Uterus (tissue), 4 donors: Measurements from ENCODE around the gene CDKN1B. TPM values are rescaled to one million over a fixed set of nuclear protein-coding genes. Genes with fewer than 3 reads are reported as not detected.
A peak's percentile ranks its signal among the peaks of the same experiment; 100 is the strongest.

Experiments used
- DNase-seq, 2 donors: peaks; one replicate each; pipeline ENCODE4 v3.0.0-alpha.2; 2019 to 2020
- H3K27ac ChIP-seq, 2 donors: fragments of 200-600 bp; sonication (generic); 1 replicate in 1 of 2; 2 replicates in 1 of 2; pipeline ENCODE4 v1.5.1; 2016 to 2018
- H3K27me3 ChIP-seq, 2 donors: fragments of 200-600 bp; sonication (generic); one replicate each; pipeline ENCODE4 v1.5.1; 2018 to 2019; ENCODE audit warnings: control low read depth in 1 of 2
- H3K36me3 ChIP-seq, 2 donors: fragments of 200-600 bp; sonication (generic); one replicate each; pipeline ENCODE4 v1.5.1; 2019; ENCODE audit warnings: control low read depth in 1 of 2
- H3K4me1 ChIP-seq, 2 donors: fragments of 200-600 bp; sonication (generic); one replicate each; pipeline ENCODE4 v1.5.1; 2018 to 2019; ENCODE audit warnings: control low read depth in 1 of 2
- H3K4me3 ChIP-seq, 2 donors: fragments of 200-600 bp; sonication (generic); 1 replicate in 1 of 2; 2 replicates in 1 of 2; pipeline ENCODE4 v1.5.1; 2018 to 2019; ENCODE audit warnings: mild to moderate bottlenecking in 1 of 2
- H3K9me3 ChIP-seq, 2 donors: fragments of 200-600 bp; sonication (generic); one replicate each; pipeline ENCODE4 v1.5.1; 2019; ENCODE audit warnings: control low read depth in 1 of 2
- POLR2A ChIP-seq, 2 donors: fragments of 450-650 bp; IDR thresholded peaks; one replicate each; pipeline ENCODE4 v1.6.1; 2016; ENCODE audit warnings: antibody characterized with exemption in 2 of 2, mild to moderate bottlenecking in 1 of 2, moderate library complexity in 1 of 2
- intact Hi-C: fragments of 100-400 bp; cut with DNase I; formaldehyde crosslinking; loops from one replicate; pipeline ENCODE4 v1.15.1; 2023; ENCODE audit warnings: low total_unique reads
- total RNA-seq, 4 donors: library from RNA; depleted of rRNA in 3 of 4; stranded (reverse); fragments of >200 nt in 3 of 4; gene quantifications; one replicate each; pipeline versions ENCODE4 v1.1.0 to v1.2.4, GENCODE V29; 2014 to 2023
- TF ChIP-seq, protein P1 (sequence below), 4 experiments: fragments of 200-600 bp in 2 of 4; fragments of 450-650 bp in 2 of 4; sonication (generic) in 2 of 4; IDR thresholded peaks; one replicate each; pipeline ENCODE4 v1.5.1; 2016 to 2019; ENCODE audit warnings: antibody characterized with exemption in 4 of 4, mild to moderate bottlenecking in 2 of 4, moderate library complexity in 1 of 4
- donor health status: DM: yes; HTN: yes; CAD: no.

Gene CDKN1B
- total RNA-seq, 4 donors from 2014 or later, result 40.7 to 104 (median 86.0) TPM

DNA sequence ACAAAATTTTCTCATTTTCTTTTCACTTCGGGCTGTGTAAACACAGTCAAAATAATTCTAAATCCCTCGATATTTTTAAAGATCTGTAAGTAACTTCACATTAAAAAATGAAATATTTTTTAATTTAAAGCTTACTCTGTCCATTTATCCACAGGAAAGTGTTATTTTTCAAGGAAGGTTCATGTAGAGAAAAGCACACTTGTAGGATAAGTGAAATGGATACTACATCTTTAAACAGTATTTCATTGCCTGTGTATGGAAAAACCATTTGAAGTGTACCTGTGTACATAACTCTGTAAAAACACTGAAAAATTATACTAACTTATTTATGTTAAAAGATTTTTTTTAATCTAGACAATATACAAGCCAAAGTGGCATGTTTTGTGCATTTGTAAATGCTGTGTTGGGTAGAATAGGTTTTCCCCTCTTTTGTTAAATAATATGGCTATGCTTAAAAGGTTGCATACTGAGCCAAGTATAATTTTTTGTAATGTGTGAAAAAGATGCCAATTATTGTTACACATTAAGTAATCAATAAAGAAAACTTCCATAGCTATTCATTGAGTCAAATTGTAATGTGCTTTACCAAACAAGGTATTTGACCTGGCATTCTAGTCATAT, 4.8 kb downstream of the CDKN1B start:
- peaks cover 0 to 8% of the 10 kb centered on the region in 2 donors for H3K4me1 ChIP-seq
- H3K4me3 ChIP-seq, result peak overlapping the region in 1 of 2 donors; percentile 70
- no peaks in the 10 kb centered on the region for H3K36me3 ChIP-seq
- peak overlapping the region; percentile 100 for H3K27ac ChIP-seq
- no peak for DNase-seq
- H3K27me3 ChIP-seq, result no peaks in the 10 kb centered on the region
- TF ChIP-seq, protein P1, sequence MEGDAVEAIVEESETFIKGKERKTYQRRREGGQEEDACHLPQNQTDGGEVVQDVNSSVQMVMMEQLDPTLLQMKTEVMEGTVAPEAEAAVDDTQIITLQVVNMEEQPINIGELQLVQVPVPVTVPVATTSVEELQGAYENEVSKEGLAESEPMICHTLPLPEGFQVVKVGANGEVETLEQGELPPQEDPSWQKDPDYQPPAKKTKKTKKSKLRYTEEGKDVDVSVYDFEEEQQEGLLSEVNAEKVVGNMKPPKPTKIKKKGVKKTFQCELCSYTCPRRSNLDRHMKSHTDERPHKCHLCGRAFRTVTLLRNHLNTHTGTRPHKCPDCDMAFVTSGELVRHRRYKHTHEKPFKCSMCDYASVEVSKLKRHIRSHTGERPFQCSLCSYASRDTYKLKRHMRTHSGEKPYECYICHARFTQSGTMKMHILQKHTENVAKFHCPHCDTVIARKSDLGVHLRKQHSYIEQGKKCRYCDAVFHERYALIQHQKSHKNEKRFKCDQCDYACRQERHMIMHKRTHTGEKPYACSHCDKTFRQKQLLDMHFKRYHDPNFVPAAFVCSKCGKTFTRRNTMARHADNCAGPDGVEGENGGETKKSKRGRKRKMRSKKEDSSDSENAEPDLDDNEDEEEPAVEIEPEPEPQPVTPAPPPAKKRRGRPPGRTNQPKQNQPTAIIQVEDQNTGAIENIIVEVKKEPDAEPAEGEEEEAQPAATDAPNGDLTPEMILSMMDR (IDR thresholded peaks at IDR 0.05), result no peak
- TF ChIP-seq POLR2A (IDR thresholded peaks at IDR 0.05), result no peak
- no peaks in the 10 kb centered on the region for H3K9me3 ChIP-seq
- intact Hi-C loops, result no loop called here

DNA sequence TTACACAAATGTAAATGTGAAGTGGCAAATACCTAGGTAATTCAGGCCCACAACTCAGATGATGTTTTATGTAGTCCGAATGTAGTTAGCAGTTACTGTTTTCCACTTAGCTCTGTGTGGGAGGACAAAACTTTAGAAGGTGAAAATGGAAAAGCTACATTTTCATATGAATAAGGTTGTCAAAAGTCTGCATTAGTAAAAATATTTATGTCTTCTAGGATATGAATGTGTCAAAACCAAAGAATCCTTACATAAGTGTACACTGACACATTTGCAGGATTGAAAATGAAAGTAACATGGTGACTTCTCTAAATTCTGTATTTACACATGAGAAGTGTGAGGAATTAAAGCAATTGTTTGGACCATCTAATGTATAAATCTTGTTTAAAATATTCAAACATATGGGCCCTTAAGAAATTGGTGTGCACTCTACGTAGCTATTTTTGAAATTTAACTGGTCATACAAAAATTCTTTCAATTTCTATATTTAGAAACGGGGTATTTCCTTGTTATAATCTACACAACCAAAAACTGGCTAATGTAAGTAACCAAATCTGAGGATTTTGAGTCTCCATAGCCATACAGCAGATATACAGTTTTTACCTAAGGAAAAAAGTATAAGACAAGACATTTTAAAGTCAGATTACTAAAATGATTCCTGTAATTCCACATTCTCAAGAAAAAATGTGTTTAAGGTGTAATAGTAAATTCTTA, 5.4 kb downstream of the CDKN1B start:
- Histone ChIP-seq H3K36me3 (no peaks in the 10 kb centered on the region), H3K4me3 (peak overlapping the region; percentile 62 to 70), H3K27me3 (no peaks in the 10 kb centered on the region), H3K9me3 (no peaks in the 10 kb centered on the region), H3K27ac (peak overlapping the region; percentile 100), H3K4me1 (peaks cover 0 to 8% of the 10 kb centered on the region in 2 donors)
- no peak for DNase-seq
- no peak for TF ChIP-seq POLR2A (IDR thresholded peaks at IDR 0.05)
- TF ChIP-seq, protein P1 (IDR thresholded peaks at IDR 0.05), result no peak
- intact Hi-C loops, result no loop called here

DNA sequence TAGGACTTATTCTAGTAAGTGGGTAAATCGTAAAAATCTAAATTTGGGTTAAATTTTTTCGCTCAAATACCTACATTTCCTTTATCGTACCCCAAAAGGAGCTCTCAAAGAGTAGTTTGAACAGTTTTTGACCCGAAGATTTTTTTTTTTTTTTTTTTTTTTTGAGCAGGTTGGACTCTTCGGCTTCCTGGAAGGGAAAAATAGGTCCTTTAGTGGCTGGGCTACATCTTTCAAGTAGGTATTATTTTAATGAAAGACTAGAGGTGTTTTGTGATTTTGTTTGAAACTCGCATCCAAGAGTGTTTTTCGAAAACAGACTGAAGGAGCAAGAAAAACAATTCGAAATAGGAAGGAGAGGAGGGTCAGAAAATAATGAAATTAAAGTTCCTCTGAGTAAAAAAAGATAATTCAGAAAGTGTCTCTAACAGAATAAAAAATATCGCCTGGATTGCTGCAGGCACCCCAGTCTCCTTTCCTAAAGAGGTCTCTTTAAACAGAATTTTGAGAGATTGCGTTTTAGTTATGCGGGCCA, 6.0 kb downstream of the CDKN1B start:
- no peaks in the 10 kb centered on the region for H3K9me3 ChIP-seq
- H3K27me3 ChIP-seq, result no peaks in the 10 kb centered on the region
- intact Hi-C loops, result no loop called here
- TF ChIP-seq, protein P1 (IDR thresholded peaks at IDR 0.05), result no peak
- TF ChIP-seq POLR2A (IDR thresholded peaks at IDR 0.05), result no peak
- peak overlapping the region; percentile 100 for H3K27ac ChIP-seq
- H3K4me3 ChIP-seq, result peak overlapping the region; percentile 62 to 70
- peaks cover 0 to 8% of the 10 kb centered on the region in 2 donors for H3K4me1 ChIP-seq
- H3K36me3 ChIP-seq, result no peaks in the 10 kb centered on the region
- no peak for DNase-seq

DNA sequence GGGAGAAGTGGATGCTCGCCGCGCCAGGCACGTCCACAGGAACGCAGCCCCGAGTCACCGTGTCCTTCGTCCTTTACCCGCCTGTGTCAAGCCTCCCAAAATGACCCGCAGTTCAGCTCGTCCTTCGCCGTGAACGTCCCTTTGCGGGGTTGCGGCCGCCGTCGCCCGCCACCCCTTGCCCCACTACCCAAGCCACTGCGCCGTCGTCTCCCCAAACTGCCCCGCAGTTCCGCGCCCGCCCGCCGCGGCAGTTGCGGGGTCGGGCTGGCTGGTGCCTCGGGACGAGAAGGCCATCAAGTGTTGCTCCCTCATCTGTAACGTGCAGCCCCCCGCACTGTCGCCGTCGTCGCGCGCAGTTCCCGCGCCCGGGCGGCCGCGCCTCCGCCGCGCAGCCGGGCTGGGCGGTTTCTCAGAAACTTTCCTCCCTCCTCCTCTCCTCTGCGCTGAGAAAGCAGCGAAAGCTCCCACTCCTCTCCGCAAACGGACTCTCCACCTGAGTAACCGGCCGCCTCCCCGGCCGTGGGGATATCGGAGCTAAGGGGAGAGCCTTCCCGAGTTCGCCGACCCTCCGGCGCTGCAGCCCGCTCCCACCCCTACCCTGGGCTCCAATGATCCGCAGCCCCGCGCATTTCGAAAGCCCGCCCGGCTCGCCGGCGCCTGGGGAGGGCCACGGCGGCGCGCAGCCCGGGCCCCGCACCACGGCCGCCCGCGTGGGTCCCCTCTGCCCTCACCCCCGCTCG, 6.7 kb downstream of the CDKN1B start:
- Histone ChIP-seq H3K27ac (peak overlapping the region; percentile 100), H3K4me3 (peak overlapping the region; percentile 62 to 70), H3K36me3 (no peaks in the 10 kb centered on the region), H3K9me3 (no peaks in the 10 kb centered on the region), H3K27me3 (no peaks in the 10 kb centered on the region), H3K4me1 (peaks cover 0 to 8% of the 10 kb centered on the region in 2 donors)
- intact Hi-C loops, result no loop called here
- peak; percentile 25 to 40 for TF ChIP-seq POLR2A (IDR thresholded peaks at IDR 0.05)
- TF ChIP-seq, protein P1 (IDR thresholded peaks at IDR 0.05), result no peak
- peak; percentile 53 to 54 for DNase-seq
